Dedifferentiated amniotic fluid mesenchymal stem cell (primary cell): ENCODE measurements around the gene MUC6.

Experiments
- DNase-seq: peaks from one replicate; pipeline ENCODE4 v3.0.0-alpha.2; 2016; ENCODE audit errors: extremely low spot score

Gene MUC6

GRCh38 chr11:1038361-1038760 lies 1.8 kb upstream of the MUC6 start:
- no peak for DNase-seq

GRCh38 chr11:1037506-1038055 lies 1.1 kb upstream of the MUC6 start:
- DNase-seq, result no peak

GRCh38 chr11:1036931-1037330 lies 413 bp upstream of the MUC6 start:
- no peak for DNase-seq

- DNase-seq, result no peak
Observed at GRCh38 chr11:1035577-1036283, 788 bp downstream of the MUC6 start.

GRCh38 chr11:1034456-1035295 lies 1.8 kb downstream of the MUC6 start:
- no peak for DNase-seq

- DNase-seq, result no peak
Observed at GRCh38 chr11:1034001-1034400, 2.5 kb downstream of the MUC6 start.

GRCh38 chr11:1033016-1033798 lies 3.3 kb downstream of the MUC6 start:
- no peak for DNase-seq

GRCh38 chr11:1032310-1032891 lies 4.1 kb downstream of the MUC6 start:
- no peak for DNase-seq

- DNase-seq, result no peak
Observed at GRCh38 chr11:1031121-1031899, 5.2 kb downstream of the MUC6 start.

GRCh38 chr11:1030556-1030955 lies 6.0 kb downstream of the MUC6 start:
- DNase-seq, result no peak

GRCh38 chr11:1030086-1030485 lies 6.4 kb downstream of the MUC6 start:
- DNase-seq, result no peak

GRCh38 chr11:1029654-1030053 lies 6.9 kb downstream of the MUC6 start:
- no peak for DNase-seq

- no peak for DNase-seq
Observed at GRCh38 chr11:1029051-1029450, 7.5 kb downstream of the MUC6 start.

GRCh38 chr11:1028616-1029015 lies 7.9 kb downstream of the MUC6 start:
- DNase-seq, result no peak

- DNase-seq, result no peak
Observed at GRCh38 chr11:1028291-1028540, 8.3 kb downstream of the MUC6 start.

- DNase-seq, result no peak
Observed at GRCh38 chr11:1027483-1028290, 8.8 kb downstream of the MUC6 start.

- DNase-seq, result no peak
Observed at GRCh38 chr11:1026641-1027482, 9.7 kb downstream of the MUC6 start.

GRCh38 chr11:1026163-1026450 lies 10.4 kb downstream of the MUC6 start:
- no peak for DNase-seq

GRCh38 chr11:1025410-1026162 lies 10.9 kb downstream of the MUC6 start:
- no peak for DNase-seq
